Panc1 (cell line): Measurements from ENCODE around the gene ANO1. TPM values are rescaled to one million over a fixed set of nuclear protein-coding genes. Genes with fewer than 3 reads are reported as not detected.

Source experiments
- ATAC-seq: fragments of 200-7000 bp; cut with Tn5 transposase; 2 replicates; pipeline ENCODE4 v1.9.1; 2020; ENCODE audit warnings: mild to moderate bottlenecking, moderate library complexity
- BruUV-seq: library from RNA; stranded (reverse); fragments of 400-500 nt; replicated peaks from 2 replicates; lab custom pipeline; 2021; lab: Mats Ljungman, UMichigan
- CTCF ChIA-PET: fragments of 300-600 bp; sonication (Branson Sonifier 250); formaldehyde crosslinking; loops from one replicate; lab custom pipeline; 2022; ENCODE audit warnings: antibody characterized with exemption; lab: Charles Lee
- POLR2A ChIA-PET: fragments of 300-600 bp; sonication (Branson Sonifier 250); formaldehyde crosslinking; loops from one replicate; lab custom pipeline; 2022; ENCODE audit warnings: antibody characterized with exemption; lab: Charles Lee
- DNase-seq: peaks from one replicate; pipeline ENCODE4 v3.0.0-alpha.2; 2010; ENCODE audit warnings: low read depth, low spot score
- H3K27ac ChIP-seq: 2 replicates; pipeline ENCODE4 v1.5.1; 2011; ENCODE audit warnings: mild to moderate bottlenecking, low read length, inconsistent platforms
- H3K27me3 ChIP-seq: fragments of 200-500 bp; sonication (Bioruptor generic); 2 replicates; pipeline ENCODE4 v1.6.0; 2014; ENCODE audit warnings: low read length, inconsistent platforms; ENCODE audit not compliant: control insufficient read depth, insufficient read depth
- H3K36me3 ChIP-seq: fragments of 200-500 bp; sonication (Bioruptor generic); 2 replicates; pipeline ENCODE4 v1.5.1; 2014; ENCODE audit warnings: inconsistent platforms, mild to moderate bottlenecking, low read length, moderate library complexity; ENCODE audit not compliant: control insufficient read depth, insufficient read depth
- H3K4me1 ChIP-seq: 2 replicates; pipeline ENCODE4 v1.5.1; 2011; ENCODE audit warnings: inconsistent platforms, mild to moderate bottlenecking, low read length, moderate library complexity; ENCODE audit not compliant: control insufficient read depth, insufficient read depth
- H3K4me3 ChIP-seq, 2 experiments: 2 replicates each; pipeline ENCODE4 v1.5.1; 2011 to 2012; ENCODE audit warnings: low read depth in 2 of 2, low read length in 2 of 2, mild to moderate bottlenecking in 2 of 2, inconsistent platforms in 1 of 2, moderate library complexity in 1 of 2
- H3K9me3 ChIP-seq: fragments of 200-500 bp; sonication (Bioruptor generic); 2 replicates; pipeline ENCODE4 v1.5.1; 2014; ENCODE audit warnings: low read depth, mild to moderate bottlenecking, inconsistent platforms, low read length, moderate library complexity; ENCODE audit not compliant: control insufficient read depth, insufficient read depth
- POLR2AphosphoS5 ChIP-seq: IDR thresholded peaks from 2 replicates; pipeline ENCODE4 v1.6.1; 2012; ENCODE audit warnings: mild to moderate bottlenecking, low read depth, low read length, moderate library complexity
- REST ChIP-seq, 2 experiments: IDR thresholded peaks; 2 replicates each; pipeline ENCODE4 v1.6.1; 2011 to 2012; ENCODE audit warnings: low read depth in 2 of 2, control low read depth in 1 of 2, low read length in 1 of 2, mild to moderate bottlenecking in 1 of 2, moderate library complexity in 1 of 2; ENCODE audit not compliant: insufficient read depth in 1 of 2
- SIN3A ChIP-seq: IDR thresholded peaks from 2 replicates; pipeline ENCODE4 v1.6.1; 2012; ENCODE audit warnings: low read depth, mild to moderate bottlenecking, low read length, moderate library complexity, borderline replicate concordance; ENCODE audit not compliant: insufficient read depth
- TCF7L2 ChIP-seq: IDR thresholded peaks from 2 replicates; pipeline ENCODE4 v1.6.1; 2011; ENCODE audit warnings: mild to moderate bottlenecking, low read depth, low read length, inconsistent platforms
- in situ Hi-C: cut with HindIII; loops from 2 replicates; pipeline ENCODE4 v1.10.0; 2016; ENCODE audit warnings: low sequenced_read_pairs, low pct_unique_long_range_greater_than_20kb
- intact Hi-C: fragments of 100-400 bp; cut with micrococcal nuclease; formaldehyde crosslinking; loops from one replicate; pipeline ENCODE4 v1.10.0; 2022; ENCODE audit not compliant: unreplicated experiment
- total RNA-seq: library from RNA; stranded (reverse); gene quantifications from one replicate; pipeline ENCODE4 v1.2.1, GENCODE V29; 2021; ENCODE audit not compliant: unreplicated experiment
- TF ChIP-seq, protein P1 (sequence below): fragments of 450-650 bp; IDR thresholded peaks from 2 replicates; pipeline ENCODE4 v1.5.1; 2017; ENCODE audit warnings: mild to moderate bottlenecking

The ANO1 gene
- total RNA-seq, 1 experiment from 2014 or later = 2.3 TPM

DNA sequence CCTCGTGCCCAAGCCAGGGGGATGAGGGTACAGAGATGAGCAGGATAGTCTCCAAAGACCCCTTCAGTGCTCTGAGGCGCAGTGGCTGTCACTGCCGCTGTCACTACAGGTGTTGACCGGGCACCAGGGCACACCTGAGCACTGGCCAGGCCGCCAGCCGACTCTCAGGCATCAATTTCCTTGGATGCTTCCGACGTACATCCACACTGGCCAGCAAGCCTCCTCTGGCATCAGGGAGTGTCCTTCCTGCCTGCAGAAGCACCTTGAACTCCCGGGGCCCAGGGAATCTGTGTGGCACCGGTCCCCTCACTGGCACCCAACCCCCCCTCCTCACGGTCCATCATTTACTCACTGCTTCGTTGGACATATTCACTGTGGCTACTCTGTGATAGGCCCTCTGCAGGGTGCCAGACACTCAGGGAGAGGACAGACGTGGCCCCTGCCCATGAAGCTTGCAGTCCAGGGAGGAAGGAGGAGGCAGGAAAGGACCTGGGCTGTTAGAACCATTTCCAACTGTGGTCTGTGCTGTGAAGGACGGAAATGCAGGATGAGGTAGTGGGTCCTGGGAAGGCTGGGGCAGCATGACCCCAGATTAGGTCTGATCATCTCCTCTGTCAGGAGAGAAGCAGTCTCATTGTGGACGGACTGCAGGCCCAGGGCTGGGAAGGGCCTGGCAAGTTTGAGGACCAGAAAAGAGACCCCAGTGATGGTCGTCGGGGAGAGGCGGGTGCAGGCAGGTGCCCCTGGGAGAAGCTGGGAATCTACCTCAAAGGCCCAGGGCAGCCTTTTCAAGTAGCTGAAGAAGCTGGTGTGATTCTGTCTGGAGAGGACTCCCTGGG lies 46.3 kb upstream of the ANO1 start:
- no peak for TF ChIP-seq SIN3A
- no peak for TF ChIP-seq TCF7L2
- TF ChIP-seq REST (IDR thresholded peaks at IDR 0.05; ENCODE audit: insufficient read depth in 1 of 2, low read depth in 2 of 2, low read length in 1 of 2) = no peak
- no peak for TF ChIP-seq POLR2AphosphoS5
- TF ChIP-seq, protein P1, sequence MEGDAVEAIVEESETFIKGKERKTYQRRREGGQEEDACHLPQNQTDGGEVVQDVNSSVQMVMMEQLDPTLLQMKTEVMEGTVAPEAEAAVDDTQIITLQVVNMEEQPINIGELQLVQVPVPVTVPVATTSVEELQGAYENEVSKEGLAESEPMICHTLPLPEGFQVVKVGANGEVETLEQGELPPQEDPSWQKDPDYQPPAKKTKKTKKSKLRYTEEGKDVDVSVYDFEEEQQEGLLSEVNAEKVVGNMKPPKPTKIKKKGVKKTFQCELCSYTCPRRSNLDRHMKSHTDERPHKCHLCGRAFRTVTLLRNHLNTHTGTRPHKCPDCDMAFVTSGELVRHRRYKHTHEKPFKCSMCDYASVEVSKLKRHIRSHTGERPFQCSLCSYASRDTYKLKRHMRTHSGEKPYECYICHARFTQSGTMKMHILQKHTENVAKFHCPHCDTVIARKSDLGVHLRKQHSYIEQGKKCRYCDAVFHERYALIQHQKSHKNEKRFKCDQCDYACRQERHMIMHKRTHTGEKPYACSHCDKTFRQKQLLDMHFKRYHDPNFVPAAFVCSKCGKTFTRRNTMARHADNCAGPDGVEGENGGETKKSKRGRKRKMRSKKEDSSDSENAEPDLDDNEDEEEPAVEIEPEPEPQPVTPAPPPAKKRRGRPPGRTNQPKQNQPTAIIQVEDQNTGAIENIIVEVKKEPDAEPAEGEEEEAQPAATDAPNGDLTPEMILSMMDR = no peak
- DNase-seq (no peak), ATAC-seq (no peak)
- H3K4me3 ChIP-seq = no peak overlapping the region
- no peaks in the 10 kb centered on the region for H3K9me3 ChIP-seq
- in situ Hi-C loops = no loop called here
- H3K27me3 ChIP-seq = no peaks in the 10 kb centered on the region; the same call in 1 of the 2 replicates
- H3K4me1 ChIP-seq = no peaks in the 10 kb centered on the region
- no peak overlapping the region for H3K27ac ChIP-seq
- no TSS peak for BruUV-seq
- intact Hi-C loops = no loop called here
- H3K36me3 ChIP-seq = no peaks in the 10 kb centered on the region
- POLR2A ChIA-PET = no interaction called here
- CTCF ChIA-PET = no interaction called here

- ATAC-seq = no peak
- Histone ChIP-seq H3K9me3 (no peaks in the 10 kb centered on the region), H3K27me3 (no peaks in the 10 kb centered on the region; the same call in 1 of the 2 replicates), H3K4me3 (no peak overlapping the region), H3K27ac (no peak overlapping the region), H3K4me1 (no peaks in the 10 kb centered on the region), H3K36me3 (no peaks in the 10 kb centered on the region)
- ChIA-PET CTCF (no interaction called here), POLR2A (no interaction called here)
- no peak for DNase-seq
- intact Hi-C loops = no loop called here
- no peak for TF ChIP-seq REST (IDR thresholded peaks at IDR 0.05; ENCODE audit: insufficient read depth in 1 of 2, low read depth in 2 of 2, low read length in 1 of 2)
- no peak for TF ChIP-seq SIN3A
- TF ChIP-seq, protein P1 = no peak
- no peak for TF ChIP-seq POLR2AphosphoS5
- TF ChIP-seq TCF7L2 = no peak
- no TSS peak for BruUV-seq
- in situ Hi-C loops = no loop called here
Measured at GRCh38 chr11:70032470-70032795, 45.7 kb upstream of the ANO1 start.
